CD4-positive, alpha-beta T cell treated with Interleukin-12 subunit alpha and Interleukin-12 subunit beta, for 1 hour (primary cell): ENCODE measurements around the gene DAW1.

Experiments used
- DNase-seq: peaks from one replicate; pipeline ENCODE4 v3.0.0-alpha.2; 2020

The DAW1 gene

GRCh38 chr2:227871375-227871791 is at the start of gene DAW1:
DAW1 (plus strand) TSS chr2:227871631; CDS start chr2:227871690, 59 bp downstream.
- peak; percentile 56 for DNase-seq

GRCh38 chr2:227822416-227823003 is 48.9 kb upstream of the DAW1 start:
- DNase-seq: no peak

GRCh38 chr2:227823922-227824321 is 47.5 kb upstream of the DAW1 start:
- no peak for DNase-seq

- no peak for DNase-seq
Observed at GRCh38 chr2:227824711-227825110, 46.7 kb upstream of the DAW1 start.

- DNase-seq: peak; percentile 41
Observed at GRCh38 chr2:227826019-227826521, 45.4 kb upstream of the DAW1 start.

- DNase-seq: peak; percentile 21
Observed at GRCh38 chr2:227826563-227826962, 44.9 kb upstream of the DAW1 start.

GRCh38 chr2:227827143-227827542 is 44.3 kb upstream of the DAW1 start:
- no peak for DNase-seq

- DNase-seq: no peak
Observed at GRCh38 chr2:227828477-227828912, 42.9 kb upstream of the DAW1 start.

GRCh38 chr2:227829337-227829736 is 42.1 kb upstream of the DAW1 start:
- DNase-seq: no peak

- no peak for DNase-seq
Observed at GRCh38 chr2:227834423-227834822, 37.0 kb upstream of the DAW1 start.

GRCh38 chr2:227834916-227835650 is 36.3 kb upstream of the DAW1 start:
- no peak for DNase-seq

- DNase-seq: peak; percentile 17
Observed at GRCh38 chr2:227839339-227840129, 31.9 kb upstream of the DAW1 start.

GRCh38 chr2:227846831-227847230 is 24.6 kb upstream of the DAW1 start:
- no peak for DNase-seq

- DNase-seq: no peak
Observed at GRCh38 chr2:227848146-227848545, 23.3 kb upstream of the DAW1 start.

GRCh38 chr2:227848586-227848985 is 22.8 kb upstream of the DAW1 start:
- DNase-seq: peak; percentile 60

GRCh38 chr2:227849906-227850305 is 21.5 kb upstream of the DAW1 start:
- DNase-seq: no peak

GRCh38 chr2:227853204-227853629 is 18.2 kb upstream of the DAW1 start:
- DNase-seq: no peak

GRCh38 chr2:227853765-227854271 is 17.6 kb upstream of the DAW1 start:
- no peak for DNase-seq

- DNase-seq: no peak
Observed at GRCh38 chr2:227855440-227855839, 16.0 kb upstream of the DAW1 start.

GRCh38 chr2:227856697-227857096 is 14.7 kb upstream of the DAW1 start:
- DNase-seq: no peak

- DNase-seq: no peak
Observed at GRCh38 chr2:227860221-227860641, 11.2 kb upstream of the DAW1 start.

- no peak for DNase-seq
Observed at GRCh38 chr2:227861011-227861410, 10.4 kb upstream of the DAW1 start.

- DNase-seq: peak; percentile 58
Observed at GRCh38 chr2:227862227-227862740, 9.1 kb upstream of the DAW1 start.
